CMK (cell line): Measurements from ENCODE around the gene PER1.
"Not testable (repeated sequence)": the region's sequence is repeated elsewhere in the genome, so short reads cannot be mapped to it uniquely, and the experiment has no call there.

Experiments used
- DNase-seq: peaks from one replicate; pipeline ENCODE4 v3.0.0-alpha.2; 2010; ENCODE audit warnings: low read depth

Gene PER1

GRCh38 chr17:8121681-8122421, 30.4 kb downstream of the PER1 start:
- DNase-seq = no peak

- no peak for DNase-seq
Observed at GRCh38 chr17:8121407-8121680, 30.9 kb downstream of the PER1 start.

DNA sequence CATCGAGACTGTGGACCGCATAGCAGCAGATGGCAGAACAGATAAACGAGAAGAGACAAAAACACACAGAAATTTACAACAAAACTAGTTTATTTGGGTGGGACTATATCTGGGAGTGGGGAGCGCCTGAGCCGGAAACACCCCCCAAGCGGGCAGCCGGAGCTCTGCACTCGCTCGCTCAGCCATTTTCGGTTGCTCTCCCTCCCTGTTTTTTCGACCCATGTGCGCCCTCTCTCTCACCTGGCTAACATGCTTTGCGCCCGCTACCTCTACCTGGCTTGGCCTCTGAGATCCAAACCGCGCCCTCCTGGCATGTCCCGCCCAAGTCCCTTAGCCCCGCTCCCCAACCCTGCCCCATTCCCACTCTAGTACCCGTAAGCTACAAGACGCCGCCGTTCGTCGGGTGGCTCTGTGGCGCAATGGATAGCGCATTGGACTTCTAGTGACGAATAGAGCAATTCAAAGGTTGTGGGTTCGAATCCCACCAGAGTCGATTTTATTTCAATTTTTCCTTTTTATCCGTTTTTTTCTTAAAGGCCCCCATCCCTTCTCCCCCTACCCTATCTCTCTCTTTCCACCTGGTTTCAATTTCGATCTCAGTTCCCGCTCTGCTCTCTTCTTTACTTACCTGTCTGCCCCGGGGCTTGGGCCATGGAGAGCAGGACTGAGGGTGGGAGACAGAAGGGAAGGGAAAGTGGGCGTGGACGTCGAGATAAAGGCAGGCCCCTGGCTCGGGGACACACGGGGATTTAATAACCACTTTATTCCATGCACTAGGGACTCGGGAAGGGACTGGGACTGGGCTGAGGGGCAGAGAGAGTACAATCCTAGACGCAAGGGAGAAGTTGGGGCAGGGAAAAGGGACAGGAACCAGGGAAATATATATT, 31.4 kb downstream of the PER1 start:
- DNase-seq = no peak

DNA sequence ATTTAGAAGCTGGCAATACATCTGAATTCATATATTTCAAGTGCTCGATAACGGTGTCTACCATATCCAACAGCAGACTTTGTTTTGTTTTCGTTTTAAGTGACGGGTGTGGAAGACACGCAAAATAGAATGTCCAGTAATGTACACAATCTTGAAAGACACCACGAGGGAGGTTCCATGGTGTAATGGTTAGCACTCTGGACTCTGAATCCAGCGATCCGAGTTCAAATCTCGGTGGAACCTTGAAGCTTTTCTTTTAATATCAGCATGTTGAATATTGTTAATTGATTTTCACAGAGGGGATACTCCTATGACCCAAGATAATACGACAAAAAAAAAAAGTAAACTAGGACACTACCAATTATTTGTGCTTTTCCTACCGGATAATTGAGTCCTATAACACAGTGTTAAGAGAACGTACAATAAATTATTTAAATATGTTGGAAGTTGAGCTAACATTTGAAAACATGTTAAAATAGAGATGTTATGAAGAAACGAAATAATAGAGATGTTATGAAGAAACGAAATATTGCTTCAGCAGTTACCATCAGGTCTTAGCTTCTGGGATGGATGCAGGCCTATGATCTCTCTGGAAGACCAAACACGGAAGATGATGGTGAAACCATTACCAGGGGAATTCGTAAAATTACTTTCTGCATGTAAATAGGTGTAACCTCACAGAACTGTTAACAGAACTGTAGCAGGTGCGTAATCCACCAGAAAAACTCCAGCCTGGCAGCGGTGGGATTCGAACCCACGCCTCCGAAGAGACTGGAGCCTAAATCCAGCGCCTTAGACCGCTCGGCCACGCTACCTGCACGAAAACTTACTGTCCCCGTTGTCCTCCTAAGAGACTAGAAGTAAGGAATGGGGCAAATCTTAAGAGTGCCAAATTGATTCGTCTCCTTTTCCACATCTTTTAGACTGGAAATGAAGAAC, 32.4 kb downstream of the PER1 start:
- DNase-seq = no peak

DNA sequence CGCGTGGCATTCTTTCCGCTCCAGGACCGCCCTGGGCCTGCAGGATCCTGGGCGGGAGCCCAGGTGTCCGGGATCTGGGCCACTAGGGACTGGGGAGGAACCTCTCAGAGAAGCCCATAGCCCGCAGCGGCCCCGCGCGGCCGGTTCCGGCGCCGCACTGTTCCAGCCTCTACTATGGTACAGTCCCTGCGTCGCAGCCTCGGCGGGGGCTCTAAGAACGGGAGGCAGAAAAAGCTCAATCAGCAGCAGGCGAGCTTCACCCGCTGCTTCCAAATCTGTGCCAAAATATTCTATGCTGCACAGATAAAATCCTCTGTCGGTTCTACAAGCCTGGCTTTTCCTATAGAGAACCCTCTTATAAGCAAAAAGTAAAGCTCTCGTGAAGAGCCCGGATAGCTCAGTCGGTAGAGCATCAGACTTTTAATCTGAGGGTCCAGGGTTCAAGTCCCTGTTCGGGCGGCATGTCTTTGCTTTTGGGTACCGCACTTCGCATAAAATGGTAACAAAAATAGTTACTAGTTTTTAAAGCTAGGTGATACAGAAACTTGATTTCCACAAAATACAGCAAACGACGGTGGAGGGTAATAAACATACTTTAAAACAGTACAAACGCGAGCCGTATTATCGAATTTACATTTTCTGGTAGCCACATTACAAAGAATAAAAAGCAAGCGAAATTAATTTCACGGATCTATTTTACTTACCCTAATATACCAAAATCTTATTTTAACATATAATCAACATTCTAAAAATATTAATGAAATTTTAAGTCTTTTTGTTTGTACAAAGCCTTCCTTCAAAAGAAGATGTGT, 33.2 kb downstream of the PER1 start:
- no peak for DNase-seq

- DNase-seq = no peak
Observed at GRCh38 chr17:8117980-8118768, 34.0 kb downstream of the PER1 start, which contains the start of gene ALOXE3. Gene ALOXE3 (minus strand): TSS chr17:8118514. CDS start chr17:8117990, 524 bp downstream.

- no peak for DNase-seq
Observed at GRCh38 chr17:8117367-8117979, 34.7 kb downstream of the PER1 start.

- no peak for DNase-seq
Observed at GRCh38 chr17:8116776-8117175, 35.4 kb downstream of the PER1 start.

- no peak for DNase-seq
Observed at GRCh38 chr17:8110907-8111306, 41.3 kb downstream of the PER1 start.

DNA sequence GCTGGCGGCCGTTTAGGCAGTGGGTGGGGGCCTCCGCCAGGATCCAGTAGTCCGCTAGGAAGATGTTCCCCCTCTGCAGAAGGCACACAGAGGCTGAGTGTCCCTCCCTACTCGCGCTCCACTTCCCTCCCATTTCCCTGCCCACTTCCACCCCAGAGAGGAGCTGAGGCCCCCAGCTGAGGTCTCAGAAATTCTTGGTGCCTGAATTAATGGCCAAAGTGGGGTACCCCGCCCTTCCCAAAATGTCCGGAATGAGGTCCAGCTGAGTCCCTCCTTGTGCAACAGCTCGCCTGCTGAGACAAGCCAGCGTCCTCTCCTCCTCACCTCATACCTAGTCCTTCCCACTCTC, 41.8 kb downstream of the PER1 start:
- DNase-seq = no peak

DNA sequence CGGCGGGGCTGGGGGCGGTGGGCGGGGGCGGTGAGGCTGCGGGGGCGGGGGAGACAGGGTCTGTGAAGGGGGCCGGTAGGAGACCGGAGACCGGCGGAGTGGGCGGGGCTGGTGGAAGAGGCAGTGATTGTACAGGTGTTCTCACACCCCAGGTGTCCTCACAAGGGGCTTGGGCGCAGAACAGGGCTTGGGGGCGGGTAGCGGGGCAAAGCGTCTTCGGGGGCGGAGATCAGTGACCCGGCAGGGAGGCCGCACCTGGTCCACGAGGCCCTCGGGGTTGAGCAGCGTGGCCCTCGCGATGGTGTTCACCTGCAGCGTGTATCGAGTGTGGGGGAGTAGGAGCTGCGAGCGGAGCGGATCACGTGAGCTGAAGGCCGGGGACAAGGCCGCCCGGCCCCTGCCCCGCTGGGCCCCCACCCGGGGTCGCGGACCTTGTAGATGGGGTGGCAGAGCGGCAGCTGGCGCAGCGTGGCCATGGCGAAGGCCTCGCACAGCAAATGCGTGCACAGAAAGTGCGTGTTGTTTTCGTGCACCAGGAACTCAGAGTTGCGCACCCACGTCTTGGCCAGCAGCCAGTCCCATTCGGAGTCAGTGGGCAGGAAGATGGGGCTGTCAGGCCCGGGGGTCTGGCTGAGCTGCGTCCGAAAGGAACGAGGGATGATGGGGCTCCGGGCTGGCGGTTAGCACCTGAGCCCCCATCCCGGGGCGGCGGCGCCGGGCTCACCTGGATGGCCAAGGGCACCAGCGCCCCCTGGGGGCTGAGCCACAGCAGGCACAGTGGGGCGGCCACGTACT, 42.3 kb downstream of the PER1 start:
- DNase-seq = no peak

DNA sequence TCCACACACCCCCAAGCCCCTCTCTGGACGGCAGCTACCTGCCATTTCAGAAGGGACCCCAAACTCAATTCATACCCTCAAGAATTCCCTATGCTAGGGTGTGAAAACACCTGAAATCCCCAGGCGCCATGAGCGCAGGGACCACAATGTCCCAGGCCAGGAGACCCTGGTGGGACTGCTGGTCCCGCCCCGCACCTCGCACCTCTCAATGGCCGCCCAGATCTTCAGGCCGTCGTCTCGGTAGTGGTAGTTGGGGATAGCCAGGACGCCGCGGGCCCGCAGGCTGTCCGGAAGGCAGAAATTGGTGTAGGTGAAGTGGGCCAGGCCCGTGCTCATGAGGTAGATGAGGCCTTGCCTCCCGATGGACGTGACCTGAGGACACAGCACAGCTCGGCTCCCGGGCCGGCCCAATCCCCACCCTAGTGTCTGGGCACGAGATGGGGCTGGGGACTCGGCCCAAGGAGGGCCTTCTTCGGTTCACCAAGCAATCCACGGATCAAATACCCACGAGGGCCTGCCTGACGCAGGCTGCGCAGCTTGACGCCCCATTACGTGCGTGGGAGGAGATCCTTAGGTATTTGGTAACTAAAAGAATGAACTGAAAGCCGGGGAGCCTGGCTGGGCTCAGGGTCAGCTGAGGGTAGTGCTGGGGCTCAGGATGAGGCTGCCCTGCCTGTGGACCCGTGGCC, 43.1 kb downstream of the PER1 start:
- no peak for DNase-seq

GRCh38 chr17:8106980-8107379, 45.2 kb downstream of the PER1 start:
- not testable (repeated sequence) for DNase-seq

DNA sequence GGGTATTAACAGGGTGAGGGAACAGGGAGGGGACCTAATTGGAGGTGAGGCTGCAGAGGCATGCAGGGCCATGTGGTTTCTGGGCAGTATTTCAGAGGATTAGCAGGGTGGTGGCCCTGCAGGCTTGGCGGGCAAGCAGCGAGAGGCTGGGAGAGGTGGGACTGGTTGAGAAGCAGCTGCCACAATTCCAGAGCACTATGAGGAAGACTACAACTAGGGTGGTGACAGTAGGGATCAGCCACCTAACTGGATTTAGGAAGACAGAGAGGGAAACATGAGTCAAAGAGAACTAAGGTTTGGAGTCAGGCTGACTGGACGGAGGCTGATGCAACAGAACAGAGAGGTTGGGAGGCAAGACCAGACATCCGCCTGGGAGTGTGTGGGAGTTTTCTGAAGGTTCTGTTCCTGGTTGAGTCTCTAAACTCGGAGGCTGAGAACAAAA, 46.2 kb downstream of the PER1 start:
- DNase-seq = no peak

DNA sequence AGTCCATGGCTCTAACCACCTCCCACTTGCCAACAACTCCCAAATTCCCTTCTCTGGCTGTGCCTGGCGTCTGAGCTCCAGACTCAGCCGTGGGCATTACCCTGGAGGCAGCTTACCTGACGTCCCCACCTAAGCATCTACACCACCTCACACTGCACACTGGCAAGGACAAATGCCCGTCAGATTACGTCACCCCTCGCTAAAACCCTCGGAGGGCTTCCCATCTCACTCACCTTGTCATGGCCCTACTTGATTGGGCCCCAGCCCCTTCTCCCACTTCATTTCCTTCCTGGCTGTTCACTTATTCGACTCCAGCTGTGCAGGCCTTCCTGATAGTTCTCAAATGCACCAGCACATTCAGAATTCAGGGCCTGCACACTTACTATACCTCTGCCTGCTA, 47.3 kb downstream of the PER1 start:
- no peak for DNase-seq

DNA sequence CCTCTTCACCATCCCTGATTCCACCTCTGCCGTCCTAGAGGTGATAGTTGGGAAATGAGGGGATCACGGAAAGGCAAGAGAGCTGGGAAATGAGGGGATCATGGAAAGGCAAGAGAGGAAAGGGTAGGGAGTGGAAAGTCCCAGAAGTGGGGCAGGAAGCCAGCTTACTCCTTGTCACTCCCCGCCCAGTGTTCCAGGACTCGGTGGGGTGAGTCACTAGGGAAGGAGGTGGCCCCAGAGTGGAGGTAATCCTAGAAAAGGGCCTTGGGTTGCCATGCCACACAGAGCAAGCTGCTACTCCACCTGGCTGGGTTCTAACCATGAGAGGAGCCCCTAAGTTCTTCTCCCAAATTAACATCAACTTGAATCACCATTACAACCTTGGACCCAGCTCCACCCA, 48.7 kb downstream of the PER1 start:
- DNase-seq = no peak

- DNase-seq = no peak
Observed at GRCh38 chr17:8101721-8102120, 50.5 kb downstream of the PER1 start.

DNA sequence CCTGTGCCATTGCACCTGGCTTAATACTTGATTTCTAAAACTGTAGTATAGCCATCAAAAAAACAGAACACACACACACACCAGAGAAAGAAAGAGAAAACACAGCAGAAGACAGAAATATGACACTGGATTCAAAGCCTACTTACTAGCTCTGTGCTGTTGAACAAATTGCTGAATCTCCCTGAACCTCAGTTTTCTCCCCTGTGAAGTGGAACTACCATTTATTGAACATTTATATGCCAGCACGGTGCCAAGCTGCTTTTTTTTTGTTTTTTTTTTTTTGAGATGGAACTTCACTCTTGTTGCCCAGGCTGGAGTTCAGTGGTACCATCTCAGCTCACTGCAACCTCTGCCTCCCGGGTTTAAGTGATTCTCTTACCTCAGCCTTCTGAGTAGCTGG, 51.4 kb downstream of the PER1 start:
- DNase-seq = no peak

GRCh38 chr17:8100111-8100510, 52.1 kb downstream of the PER1 start:
- DNase-seq = no peak
